Stimulated activated CD8-positive, alpha-beta memory T cell treated with anti-CD3 and anti-CD28 coated beads, Interleukin-12 subunit alpha, Interleukin-12 subunit beta, amount 100 ng/mL, for 24 hours (primary cell): Measurements from ENCODE around the gene PTPRN2.
"Not testable (repeated sequence)": the region's sequence is repeated elsewhere in the genome, so short reads cannot be mapped to it uniquely, and the experiment has no call there.

Experiments
- DNase-seq: peaks from one replicate; pipeline ENCODE4 v3.0.0-alpha.2; 2020; ENCODE audit errors: extremely low read depth

PTPRN2 gene

GRCh38 chr7:158301207-158301606 is 286.4 kb downstream of the PTPRN2 start:
- DNase-seq: no peak

GRCh38 chr7:158300427-158300826 is 287.2 kb downstream of the PTPRN2 start:
- no peak for DNase-seq

GRCh38 chr7:158299607-158300006 is 288.0 kb downstream of the PTPRN2 start:
- no peak for DNase-seq

GRCh38 chr7:158296798-158297104 is 290.9 kb downstream of the PTPRN2 start:
- no peak for DNase-seq

- DNase-seq: no peak
Observed at GRCh38 chr7:158295966-158296797, 291.4 kb downstream of the PTPRN2 start.

- not testable (repeated sequence) for DNase-seq
Observed at GRCh38 chr7:158294468-158295215, 293.0 kb downstream of the PTPRN2 start.

- no peak for DNase-seq
Observed at GRCh38 chr7:158292948-158293347, 294.7 kb downstream of the PTPRN2 start.

- DNase-seq: no peak
Observed at GRCh38 chr7:158291998-158292397, 295.6 kb downstream of the PTPRN2 start.

- DNase-seq: no peak
Observed at GRCh38 chr7:158289761-158290523, 297.7 kb downstream of the PTPRN2 start.

GRCh38 chr7:158289231-158289630 is 298.4 kb downstream of the PTPRN2 start:
- DNase-seq: no peak

GRCh38 chr7:158286210-158286609 is 301.4 kb downstream of the PTPRN2 start:
- no peak for DNase-seq

GRCh38 chr7:158285383-158285770 is 302.2 kb downstream of the PTPRN2 start:
- no peak for DNase-seq

- no peak for DNase-seq
Observed at GRCh38 chr7:158284617-158285382, 302.8 kb downstream of the PTPRN2 start.

GRCh38 chr7:158284121-158284520 is 303.5 kb downstream of the PTPRN2 start:
- DNase-seq: no peak

- DNase-seq: no peak
Observed at GRCh38 chr7:158283016-158283974, 304.3 kb downstream of the PTPRN2 start.

- no peak for DNase-seq
Observed at GRCh38 chr7:158282461-158283001, 305.1 kb downstream of the PTPRN2 start.

- DNase-seq: no peak
Observed at GRCh38 chr7:158281441-158281840, 306.2 kb downstream of the PTPRN2 start.

GRCh38 chr7:158280448-158281144 is 307.0 kb downstream of the PTPRN2 start:
- no peak for DNase-seq

- no peak for DNase-seq
Observed at GRCh38 chr7:158279539-158280447, 307.8 kb downstream of the PTPRN2 start.
